Neural cell (in vitro differentiated cells): Measurements from ENCODE around the gene LDAH. TPM values are rescaled to one million over a fixed set of nuclear protein-coding genes. Genes with fewer than 3 reads are reported as not detected.

ENCODE experiments used
- H2AFZ ChIP-seq: fragments of 200-600, 300-800 bp; sonication (generic), shearing (Covaris generic); 2 replicates; pipeline ENCODE4 v1.6.0; 2014; ENCODE audit warnings: low read depth, mild to moderate bottlenecking, antibody characterized with exemption, low read length, moderate library complexity
- H3F3A ChIP-seq: fragments of 200-600 bp; shearing (Covaris generic); 2 replicates; pipeline ENCODE4 v1.6.1; 2016; ENCODE audit warnings: mild to moderate bottlenecking, moderate library complexity, mixed read lengths, antibody characterized with exemption, low read length; ENCODE audit not compliant: insufficient read depth, poor library complexity, severe bottlenecking
- H3K27ac ChIP-seq: fragments of 200-600, 300-800 bp; sonication (generic), shearing (Covaris generic); 2 replicates; pipeline ENCODE4 v1.5.1; 2014; ENCODE audit warnings: mild to moderate bottlenecking, low read length, moderate library complexity
- H3K27me3 ChIP-seq: fragments of 300-800, 200-600 bp; sonication (generic), shearing (Covaris generic); 2 replicates; pipeline ENCODE4 v1.6.0; 2014; ENCODE audit warnings: mild to moderate bottlenecking, low read depth, low read length, moderate library complexity; ENCODE audit not compliant: insufficient read depth
- H3K36me3 ChIP-seq: fragments of 300-800, 200-600 bp; sonication (generic), shearing (Covaris generic); 2 replicates; pipeline ENCODE4 v1.5.1; 2014; ENCODE audit warnings: mild to moderate bottlenecking, antibody characterized with exemption, low read length, moderate library complexity; ENCODE audit not compliant: insufficient read depth
- H3K4me2 ChIP-seq: fragments of 300-800, 200-600 bp; sonication (generic), shearing (Covaris generic); 2 replicates; pipeline ENCODE4 v1.6.0; 2014; ENCODE audit warnings: mild to moderate bottlenecking, low read length
- H3K4me3 ChIP-seq: fragments of 300-800, 200-600 bp; sonication (generic), shearing (Covaris generic); 2 replicates; pipeline ENCODE4 v1.5.1; 2014; ENCODE audit warnings: mild to moderate bottlenecking, low read length, moderate library complexity
- H3K79me2 ChIP-seq: fragments of 200-600 bp; shearing (Covaris generic); replicated peaks from 2 replicates; pipeline ENCODE4 v1.6.0; 2014; ENCODE audit warnings: mild to moderate bottlenecking, low read length, moderate library complexity; ENCODE audit not compliant: insufficient read depth
- H3K9ac ChIP-seq: fragments of 300-800, 200-600 bp; sonication (generic), shearing (Covaris generic); 2 replicates; pipeline ENCODE4 v1.6.1; 2016; ENCODE audit warnings: mild to moderate bottlenecking, low read length, mixed read lengths
- H3K9me2 ChIP-seq: fragments of 200-600 bp; shearing (Covaris generic); 2 replicates; pipeline ENCODE4 v1.6.1; 2016; ENCODE audit warnings: mild to moderate bottlenecking, low read length, mixed read lengths; ENCODE audit not compliant: insufficient read depth
- H3K9me3 ChIP-seq: fragments of 200-600, 300-800 bp; sonication (generic), shearing (Covaris generic); 2 replicates; pipeline ENCODE4 v1.6.1; 2016; ENCODE audit warnings: mild to moderate bottlenecking, mixed run types, low read length, moderate library complexity, mixed read lengths
- H4K20me1 ChIP-seq: fragments of 200-600 bp; shearing (Covaris generic); 2 replicates; pipeline ENCODE4 v1.6.1; 2016; ENCODE audit warnings: mild to moderate bottlenecking, mixed run types; ENCODE audit not compliant: insufficient read depth
- EP300 ChIP-seq: fragments of 450-650 bp; conservative IDR thresholded peaks from 2 replicates; pipeline ENCODE4 v1.6.1; 2014; ENCODE audit warnings: antibody characterized with exemption, mild to moderate bottlenecking, moderate library complexity; ENCODE audit not compliant: poor library complexity, severe bottlenecking
- EZH2 ChIP-seq: fragments of 200-600, 300-800 bp; shearing (Covaris generic), sonication (generic); IDR thresholded peaks from 2 replicates; pipeline ENCODE4 v1.6.1; 2014; ENCODE audit warnings: antibody characterized with exemption, low read length, borderline replicate concordance, mild to moderate bottlenecking; ENCODE audit not compliant: insufficient read depth, poor library complexity, severe bottlenecking
- MXI1 ChIP-seq: fragments of 450-650 bp; conservative IDR thresholded peaks from 2 replicates; pipeline ENCODE4 v1.6.1; 2014; ENCODE audit warnings: antibody characterized with exemption, mild to moderate bottlenecking; ENCODE audit not compliant: poor library complexity, severe bottlenecking
- POLR2AphosphoS5 ChIP-seq: IDR thresholded peaks from 2 replicates; pipeline ENCODE4 v1.6.1; 2012
- RAD21 ChIP-seq: fragments of 450-650 bp; conservative IDR thresholded peaks from 2 replicates; pipeline ENCODE4 v1.6.1; 2014; ENCODE audit warnings: antibody characterized with exemption, mild to moderate bottlenecking, moderate library complexity
- SMC3 ChIP-seq: fragments of 450-650 bp; conservative IDR thresholded peaks from 2 replicates; pipeline ENCODE4 v1.6.1; 2014; ENCODE audit warnings: antibody characterized with exemption, mild to moderate bottlenecking, moderate library complexity; ENCODE audit not compliant: poor library complexity
- TAF1 ChIP-seq: IDR thresholded peaks from 2 replicates; pipeline ENCODE4 v1.6.1; 2012; ENCODE audit warnings: low read depth
- polyA plus RNA-seq: library from polyadenylated mRNA; depleted of rRNA; stranded (reverse); fragments of >200 nt; gene quantifications from 2 replicates; pipeline ENCODE4 v1.2.3, GENCODE V29; 2014
- TF ChIP-seq, protein P1 (sequence below): IDR thresholded peaks from 2 replicates; pipeline ENCODE4 v1.6.1; 2012; ENCODE audit warnings: borderline replicate concordance
- TF ChIP-seq, protein P2 (sequence below): fragments of 450-650 bp; IDR thresholded peaks from 2 replicates; pipeline ENCODE4 v1.5.1; 2014; ENCODE audit warnings: antibody characterized with exemption, mild to moderate bottlenecking, moderate library complexity; ENCODE audit not compliant: poor library complexity, severe bottlenecking

LDAH gene
- polyA plus RNA-seq, 1 donor from 2014 or later: 44.1 TPM

DNA sequence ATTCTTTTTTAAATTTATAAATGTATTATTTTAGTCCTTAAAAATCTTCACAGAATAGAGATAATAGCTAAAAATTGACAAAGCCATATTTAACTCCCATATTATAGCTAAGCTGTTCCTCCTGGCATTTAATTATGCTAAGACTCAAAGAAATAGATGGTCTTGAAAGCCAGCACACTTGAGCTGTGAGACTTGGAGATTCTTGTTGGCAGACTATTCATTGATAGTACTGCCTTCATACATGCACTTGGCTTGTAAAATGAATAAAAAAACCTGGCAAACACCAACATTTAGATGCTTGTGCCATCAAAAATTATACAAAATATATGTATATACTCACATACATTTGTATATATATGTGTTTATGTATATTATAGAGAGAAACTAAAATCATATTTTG lies 9.7 kb upstream of the LDAH start:
- H3K4me2 ChIP-seq: no peak overlapping the region
- H2AFZ ChIP-seq: no peak overlapping the region
- no peak for TF ChIP-seq EZH2
- no peak for TF ChIP-seq TAF1
- no peak for TF ChIP-seq MXI1
- no peak for TF ChIP-seq EP300
- TF ChIP-seq SMC3: no peak
- no peak for TF ChIP-seq POLR2AphosphoS5
- TF ChIP-seq, protein P1, sequence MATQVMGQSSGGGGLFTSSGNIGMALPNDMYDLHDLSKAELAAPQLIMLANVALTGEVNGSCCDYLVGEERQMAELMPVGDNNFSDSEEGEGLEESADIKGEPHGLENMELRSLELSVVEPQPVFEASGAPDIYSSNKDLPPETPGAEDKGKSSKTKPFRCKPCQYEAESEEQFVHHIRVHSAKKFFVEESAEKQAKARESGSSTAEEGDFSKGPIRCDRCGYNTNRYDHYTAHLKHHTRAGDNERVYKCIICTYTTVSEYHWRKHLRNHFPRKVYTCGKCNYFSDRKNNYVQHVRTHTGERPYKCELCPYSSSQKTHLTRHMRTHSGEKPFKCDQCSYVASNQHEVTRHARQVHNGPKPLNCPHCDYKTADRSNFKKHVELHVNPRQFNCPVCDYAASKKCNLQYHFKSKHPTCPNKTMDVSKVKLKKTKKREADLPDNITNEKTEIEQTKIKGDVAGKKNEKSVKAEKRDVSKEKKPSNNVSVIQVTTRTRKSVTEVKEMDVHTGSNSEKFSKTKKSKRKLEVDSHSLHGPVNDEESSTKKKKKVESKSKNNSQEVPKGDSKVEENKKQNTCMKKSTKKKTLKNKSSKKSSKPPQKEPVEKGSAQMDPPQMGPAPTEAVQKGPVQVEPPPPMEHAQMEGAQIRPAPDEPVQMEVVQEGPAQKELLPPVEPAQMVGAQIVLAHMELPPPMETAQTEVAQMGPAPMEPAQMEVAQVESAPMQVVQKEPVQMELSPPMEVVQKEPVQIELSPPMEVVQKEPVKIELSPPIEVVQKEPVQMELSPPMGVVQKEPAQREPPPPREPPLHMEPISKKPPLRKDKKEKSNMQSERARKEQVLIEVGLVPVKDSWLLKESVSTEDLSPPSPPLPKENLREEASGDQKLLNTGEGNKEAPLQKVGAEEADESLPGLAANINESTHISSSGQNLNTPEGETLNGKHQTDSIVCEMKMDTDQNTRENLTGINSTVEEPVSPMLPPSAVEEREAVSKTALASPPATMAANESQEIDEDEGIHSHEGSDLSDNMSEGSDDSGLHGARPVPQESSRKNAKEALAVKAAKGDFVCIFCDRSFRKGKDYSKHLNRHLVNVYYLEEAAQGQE: no peak
- TF ChIP-seq, protein P2, sequence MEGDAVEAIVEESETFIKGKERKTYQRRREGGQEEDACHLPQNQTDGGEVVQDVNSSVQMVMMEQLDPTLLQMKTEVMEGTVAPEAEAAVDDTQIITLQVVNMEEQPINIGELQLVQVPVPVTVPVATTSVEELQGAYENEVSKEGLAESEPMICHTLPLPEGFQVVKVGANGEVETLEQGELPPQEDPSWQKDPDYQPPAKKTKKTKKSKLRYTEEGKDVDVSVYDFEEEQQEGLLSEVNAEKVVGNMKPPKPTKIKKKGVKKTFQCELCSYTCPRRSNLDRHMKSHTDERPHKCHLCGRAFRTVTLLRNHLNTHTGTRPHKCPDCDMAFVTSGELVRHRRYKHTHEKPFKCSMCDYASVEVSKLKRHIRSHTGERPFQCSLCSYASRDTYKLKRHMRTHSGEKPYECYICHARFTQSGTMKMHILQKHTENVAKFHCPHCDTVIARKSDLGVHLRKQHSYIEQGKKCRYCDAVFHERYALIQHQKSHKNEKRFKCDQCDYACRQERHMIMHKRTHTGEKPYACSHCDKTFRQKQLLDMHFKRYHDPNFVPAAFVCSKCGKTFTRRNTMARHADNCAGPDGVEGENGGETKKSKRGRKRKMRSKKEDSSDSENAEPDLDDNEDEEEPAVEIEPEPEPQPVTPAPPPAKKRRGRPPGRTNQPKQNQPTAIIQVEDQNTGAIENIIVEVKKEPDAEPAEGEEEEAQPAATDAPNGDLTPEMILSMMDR: no peak
- TF ChIP-seq RAD21: no peak
- no peaks in the 10 kb centered on the region for H3F3A ChIP-seq
- no peak overlapping the region for H3K4me3 ChIP-seq
- H3K9me2 ChIP-seq: no peaks in the 10 kb centered on the region
- no peaks in the 10 kb centered on the region for H4K20me1 ChIP-seq
- no peaks in the 10 kb centered on the region for H3K79me2 ChIP-seq
- no peaks in the 10 kb centered on the region for H3K9me3 ChIP-seq
- no peaks in the 10 kb centered on the region for H3K36me3 ChIP-seq
- peaks cover 9% of the 10 kb centered on the region for H3K27me3 ChIP-seq
- no peak overlapping the region for H3K27ac ChIP-seq
- H3K9ac ChIP-seq: no peak overlapping the region

DNA sequence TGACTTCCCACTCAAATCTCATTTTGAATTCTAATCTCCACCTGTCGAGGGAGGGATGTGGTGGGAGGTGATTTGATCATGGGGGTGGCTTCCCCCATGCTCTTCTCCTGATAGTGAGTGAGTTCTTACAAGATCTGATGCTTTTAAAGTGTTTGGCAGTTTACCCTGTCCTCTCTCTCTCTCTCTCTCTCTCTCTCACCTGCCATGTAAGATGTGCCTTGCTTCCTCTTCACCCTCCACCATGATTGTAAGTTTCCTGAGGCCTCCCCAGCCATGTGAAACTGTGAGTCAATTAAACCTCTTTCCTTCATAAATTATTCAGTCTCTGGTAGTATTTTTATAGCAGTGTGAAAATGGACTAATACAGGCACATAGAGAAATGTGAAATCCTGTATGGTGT lies 7.0 kb upstream of the LDAH start:
- no peaks in the 10 kb centered on the region for H3F3A ChIP-seq
- no peak for TF ChIP-seq SMC3
- TF ChIP-seq POLR2AphosphoS5: no peak
- TF ChIP-seq, protein P2: no peak
- no peak for TF ChIP-seq TAF1
- no peaks in the 10 kb centered on the region for H3K79me2 ChIP-seq
- no peaks in the 10 kb centered on the region for H4K20me1 ChIP-seq
- no peak overlapping the region for H3K4me3 ChIP-seq
- no peak overlapping the region for H3K9ac ChIP-seq
- H3K9me3 ChIP-seq: no peaks in the 10 kb centered on the region
- H3K9me2 ChIP-seq: no peaks in the 10 kb centered on the region
- no peak overlapping the region for H3K27ac ChIP-seq
- no peaks in the 10 kb centered on the region for H3K36me3 ChIP-seq
- H3K4me2 ChIP-seq: no peak overlapping the region
- H3K27me3 ChIP-seq: peaks cover 6% of the 10 kb centered on the region
- no peak overlapping the region for H2AFZ ChIP-seq
